Type B pancreatic cell (in vitro differentiated cells): ENCODE measurements around the gene GOLGB1. TPM values are rescaled to one million over a fixed set of nuclear protein-coding genes. Genes with fewer than 3 reads are reported as not detected.

ENCODE experiments used
- DNase-seq: peaks from one replicate; pipeline ENCODE4 v3.0.0; 2021; ENCODE audit warnings: mixed read lengths; ENCODE audit not compliant: unreplicated experiment; ENCODE audit errors: extremely low spot score
- H3K27ac Mint-ChIP-seq: 2 replicates; pipeline ENCODE4 v1.8.0; 2021; ENCODE audit warnings: mild to moderate bottlenecking, mixed read lengths
- H3K27me3 Mint-ChIP-seq: 2 replicates; pipeline ENCODE4 v1.8.0; 2021; ENCODE audit warnings: mixed read lengths
- H3K36me3 Mint-ChIP-seq: 2 replicates; pipeline ENCODE4 v1.8.0; 2021; ENCODE audit warnings: mixed read lengths
- H3K4me1 Mint-ChIP-seq: one replicate; pipeline ENCODE4 v1.8.0; 2021; ENCODE audit warnings: mixed read lengths; ENCODE audit not compliant: unreplicated experiment
- H3K4me3 Mint-ChIP-seq: 2 replicates; pipeline ENCODE4 v1.8.0; 2021; ENCODE audit warnings: mild to moderate bottlenecking, mixed read lengths
- H3K9me3 Mint-ChIP-seq: 2 replicates; pipeline ENCODE4 v1.8.0; 2021; ENCODE audit warnings: mixed read lengths
- CTCF ChIP-seq: fragments of 200-600 bp; sonication (generic); conservative IDR thresholded peaks from 2 replicates; pipeline ENCODE4 v1.5.0; 2021; ENCODE audit warnings: antibody characterized with exemption, mild to moderate bottlenecking
- total RNA-seq: library from RNA; stranded (reverse); gene quantifications from 2 replicates; pipeline ENCODE4 v1.2.1, GENCODE V29; 2021; ENCODE audit warnings: low replicate concordance

GOLGB1 gene
- total RNA-seq, 1 donor from 2014 or later: 49.9 TPM

- Mint-ChIP-seq H3K27me3 (peaks cover 36% of the 10 kb centered on the region), H3K27ac (no peak overlapping the region), H3K9me3 (no peaks in the 10 kb centered on the region), H3K4me3 (no peak overlapping the region), H3K36me3 (no peaks in the 10 kb centered on the region), H3K4me1 (no peaks in the 10 kb centered on the region)
- no peak for DNase-seq
- TF ChIP-seq CTCF: no peak
Observed at GRCh38 chr3:121758727-121759450, 9.3 kb upstream of the GOLGB1 start.

- Mint-ChIP-seq H3K9me3 (no peaks in the 10 kb centered on the region), H3K36me3 (no peaks in the 10 kb centered on the region), H3K27me3 (peaks cover 36% of the 10 kb centered on the region), H3K27ac (no peak overlapping the region), H3K4me3 (no peak overlapping the region), H3K4me1 (no peaks in the 10 kb centered on the region)
- no peak for TF ChIP-seq CTCF
- no peak for DNase-seq
Observed at GRCh38 chr3:121757812-121758545, 8.4 kb upstream of the GOLGB1 start.

GRCh38 chr3:121757087-121757811 is 7.7 kb upstream of the GOLGB1 start:
- H3K4me3 Mint-ChIP-seq: no peak overlapping the region
- no peak overlapping the region for H3K27ac Mint-ChIP-seq
- H3K9me3 Mint-ChIP-seq: no peaks in the 10 kb centered on the region
- no peak for TF ChIP-seq CTCF
- H3K4me1 Mint-ChIP-seq: no peaks in the 10 kb centered on the region
- H3K27me3 Mint-ChIP-seq: peaks cover 38% of the 10 kb centered on the region
- DNase-seq: no peak
- no peaks in the 10 kb centered on the region for H3K36me3 Mint-ChIP-seq

GRCh38 chr3:121752772-121753171 is 3.2 kb upstream of the GOLGB1 start:
- H3K4me1 Mint-ChIP-seq: peaks cover 5% of the 10 kb centered on the region
- H3K4me3 Mint-ChIP-seq: no peak overlapping the region
- H3K27ac Mint-ChIP-seq: no peak overlapping the region
- no peak for TF ChIP-seq CTCF
- peaks cover 28% of the 10 kb centered on the region for H3K27me3 Mint-ChIP-seq
- no peaks in the 10 kb centered on the region for H3K9me3 Mint-ChIP-seq
- DNase-seq: no peak
- no peaks in the 10 kb centered on the region for H3K36me3 Mint-ChIP-seq

- no peaks in the 10 kb centered on the region for H3K9me3 Mint-ChIP-seq
- peaks cover 5% of the 10 kb centered on the region for H3K4me1 Mint-ChIP-seq
- no peak overlapping the region for H3K27ac Mint-ChIP-seq
- no peak overlapping the region for H3K4me3 Mint-ChIP-seq
- H3K27me3 Mint-ChIP-seq: peaks cover 28% of the 10 kb centered on the region
- TF ChIP-seq CTCF: no peak
- H3K36me3 Mint-ChIP-seq: no peaks in the 10 kb centered on the region
- no peak for DNase-seq
Observed at GRCh38 chr3:121752261-121752660, 2.7 kb upstream of the GOLGB1 start.
